Measurements from ENCODE around the gene TTC34. TPM values are rescaled to one million over a fixed set of nuclear protein-coding genes. Genes with fewer than 3 reads are reported as not detected.
A peak's percentile ranks its signal among the peaks of the same experiment; 100 is the strongest.
"Not testable (repeated sequence)": the region's sequence is repeated elsewhere in the genome, so short reads cannot be mapped to it uniquely, and the experiment has no call there.

Gene TTC34
- total RNA-seq, 1 experiment from 2014 or later: 0.03 TPM

DNA sequence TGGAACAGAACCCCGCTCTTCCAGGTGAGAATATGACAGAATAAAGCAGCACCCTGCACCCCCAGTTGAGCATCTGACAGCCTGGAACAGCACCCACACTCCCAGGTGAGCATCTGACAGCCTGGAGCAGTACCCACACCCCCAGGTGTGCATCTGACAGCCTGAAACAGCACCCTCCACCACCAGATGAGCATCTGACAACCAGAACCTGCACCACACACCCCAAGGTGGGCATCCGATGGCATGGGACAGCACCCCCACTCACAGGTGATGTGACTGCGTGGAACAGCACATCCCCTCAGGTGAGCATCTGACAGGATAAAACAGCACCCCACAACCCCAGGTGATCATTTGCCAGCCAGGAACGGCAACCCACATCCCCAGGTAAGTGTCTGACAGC is 26.2 kb downstream of the TTC34 start:
- H3K4me1 ChIP-seq (replicated peaks); H3K36me3 ChIP-seq; H3K4me3 ChIP-seq; H3K27ac ChIP-seq; DNase-seq (ENCODE audit: low read depth in 1 of 2, low spot score in 2 of 2); H3K9me3 ChIP-seq (replicated peaks); H3K27me3 ChIP-seq (replicated peaks): not testable (repeated sequence)

DNA sequence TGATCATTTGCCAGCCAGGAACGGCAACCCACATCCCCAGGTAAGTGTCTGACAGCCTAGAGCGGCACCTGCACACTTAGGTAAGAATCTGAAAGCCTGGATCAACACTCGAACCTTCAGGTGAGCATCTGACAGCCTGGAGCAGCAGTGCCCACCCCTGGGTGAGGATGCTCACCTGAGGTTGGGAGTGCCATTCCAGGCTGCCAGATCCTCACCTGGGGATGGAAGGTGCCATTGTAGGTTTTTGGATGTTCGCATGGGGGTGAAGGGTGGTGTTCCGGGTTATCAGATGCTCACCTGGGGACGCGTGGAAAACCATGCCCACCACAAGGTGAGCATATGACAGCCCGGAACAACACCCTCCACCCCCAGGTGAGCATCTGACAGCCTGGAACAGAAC is 33.4 kb downstream of the TTC34 start:
- H3K4me3 ChIP-seq; H3K36me3 ChIP-seq; DNase-seq (ENCODE audit: low read depth in 1 of 2, low spot score in 2 of 2); H3K27me3 ChIP-seq (replicated peaks); H3K27ac ChIP-seq; H3K9me3 ChIP-seq (replicated peaks); H3K4me1 ChIP-seq (replicated peaks): not testable (repeated sequence)

GRCh38 chr1:2759433-2759832 is 42.1 kb downstream of the TTC34 start:
- not testable (repeated sequence) for H3K4me3 ChIP-seq; H3K9me3 ChIP-seq (replicated peaks); H3K36me3 ChIP-seq; H3K27ac ChIP-seq; H3K4me1 ChIP-seq (replicated peaks); H3K27me3 ChIP-seq (replicated peaks)
- peak in 1 of 2 experiments; percentile 63 for DNase-seq (ENCODE audit: low read depth in 1 of 2, low spot score in 2 of 2)

GRCh38 chr1:2757519-2757918 is 44.0 kb downstream of the TTC34 start:
- H3K4me3 ChIP-seq; H3K9me3 ChIP-seq (replicated peaks); H3K27ac ChIP-seq; DNase-seq (ENCODE audit: low read depth in 1 of 2, low spot score in 2 of 2); H3K27me3 ChIP-seq (replicated peaks); H3K4me1 ChIP-seq (replicated peaks); H3K36me3 ChIP-seq: not testable (repeated sequence)

GRCh38 chr1:2755426-2755825 is 46.1 kb downstream of the TTC34 start:
- H3K4me1 ChIP-seq (replicated peaks); DNase-seq (ENCODE audit: low read depth in 1 of 2, low spot score in 2 of 2); H3K27ac ChIP-seq; H3K9me3 ChIP-seq (replicated peaks); H3K36me3 ChIP-seq; H3K27me3 ChIP-seq (replicated peaks); H3K4me3 ChIP-seq: not testable (repeated sequence)

- not testable (repeated sequence) for H3K4me1 ChIP-seq (replicated peaks); H3K27me3 ChIP-seq (replicated peaks); H3K9me3 ChIP-seq (replicated peaks); H3K4me3 ChIP-seq; H3K36me3 ChIP-seq; H3K27ac ChIP-seq
- DNase-seq (ENCODE audit: low read depth in 1 of 2, low spot score in 2 of 2): peak in 1 of 2 experiments; percentile 54
Observed at GRCh38 chr1:2754597-2754996, 46.9 kb downstream of the TTC34 start.

DNA sequence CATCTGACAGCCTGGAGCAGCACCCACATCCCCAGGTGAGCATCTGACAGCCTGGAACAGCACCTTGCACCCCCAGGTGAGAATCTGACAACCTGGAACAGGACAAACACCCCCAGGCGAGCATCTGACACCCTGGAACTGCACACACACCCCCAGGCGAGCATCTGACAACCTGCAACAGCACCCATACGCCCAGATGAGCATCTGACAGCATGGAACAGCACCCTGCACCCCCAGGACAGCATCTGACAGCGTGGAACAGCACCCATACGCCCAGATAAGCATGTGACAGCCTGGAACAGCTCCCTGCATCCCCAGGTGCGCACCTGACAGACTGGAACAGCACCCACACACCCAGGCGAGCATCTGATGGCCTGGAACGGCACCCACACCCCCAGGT is 49.0 kb downstream of the TTC34 start:
- H3K9me3 ChIP-seq (replicated peaks); H3K4me3 ChIP-seq; DNase-seq (ENCODE audit: low read depth in 1 of 2, low spot score in 2 of 2); H3K27ac ChIP-seq; H3K4me1 ChIP-seq (replicated peaks); H3K36me3 ChIP-seq; H3K27me3 ChIP-seq (replicated peaks): not testable (repeated sequence)

DNA sequence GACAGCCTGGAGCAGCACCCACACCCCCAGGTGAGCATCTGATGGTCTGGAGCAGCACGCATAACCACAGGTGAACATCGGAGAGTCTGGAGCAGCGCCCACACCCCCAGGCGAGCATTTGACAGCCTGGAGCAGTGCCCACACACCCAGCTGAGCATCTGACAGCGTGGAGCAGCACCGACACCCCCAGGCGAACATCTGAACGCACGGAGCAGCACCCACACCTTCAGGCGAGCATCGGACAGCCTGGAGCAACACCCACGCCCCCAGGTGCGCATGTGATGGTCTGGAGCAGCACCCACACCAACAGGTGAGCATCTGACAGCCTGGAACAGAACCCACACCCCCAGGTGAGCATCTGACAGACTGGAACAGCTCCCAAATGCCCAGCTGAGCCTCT is 49.6 kb downstream of the TTC34 start:
- not testable (repeated sequence) for H3K36me3 ChIP-seq; DNase-seq (ENCODE audit: low read depth in 1 of 2, low spot score in 2 of 2); H3K4me3 ChIP-seq; H3K27me3 ChIP-seq (replicated peaks); H3K9me3 ChIP-seq (replicated peaks); H3K4me1 ChIP-seq (replicated peaks); H3K27ac ChIP-seq

DNA sequence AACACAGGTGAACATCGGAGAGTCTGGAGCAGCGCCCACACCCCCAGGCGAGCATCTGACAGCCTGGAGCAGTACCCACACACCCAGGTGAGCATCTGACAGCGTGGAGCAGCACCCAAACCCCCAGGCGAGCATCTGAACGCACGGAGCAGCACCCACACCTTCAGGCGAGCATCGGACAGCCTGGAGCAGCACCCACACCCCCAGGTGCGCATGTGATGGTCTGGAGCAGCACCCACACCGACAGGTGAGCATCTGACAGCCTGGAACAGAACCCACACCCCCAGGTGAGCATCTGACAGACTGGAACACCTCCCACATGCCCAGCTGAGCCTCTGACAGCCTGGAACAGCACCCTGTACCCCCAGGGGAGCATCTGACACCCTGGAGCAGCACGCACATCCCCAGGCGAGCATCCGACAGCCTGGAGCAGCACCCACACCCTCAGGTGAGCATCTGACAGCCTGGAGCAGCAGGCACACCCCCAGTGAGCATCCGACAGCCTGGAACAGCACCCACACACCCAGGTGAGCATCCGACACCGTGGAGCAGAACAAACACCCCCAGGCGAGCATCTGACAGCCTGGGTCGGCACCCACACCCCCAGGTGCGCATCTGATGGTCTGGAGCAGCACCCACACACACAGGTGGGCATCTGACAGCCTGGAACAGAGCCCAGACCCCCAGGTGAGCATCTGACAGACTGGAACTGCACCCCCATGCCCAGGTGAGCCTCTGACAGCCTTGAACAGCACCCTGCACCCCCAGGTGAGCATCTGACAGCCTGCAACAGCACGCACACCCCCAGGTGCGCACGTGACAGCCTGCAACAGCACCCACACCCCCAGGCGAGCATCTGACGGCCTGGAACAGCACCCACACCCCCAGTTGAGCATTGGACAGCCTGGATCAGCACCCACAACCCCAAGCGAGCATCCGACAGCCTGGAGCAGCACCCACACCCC is 50.4 kb downstream of the TTC34 start:
- H3K27ac ChIP-seq; H3K36me3 ChIP-seq; H3K4me1 ChIP-seq (replicated peaks); H3K4me3 ChIP-seq; H3K9me3 ChIP-seq (replicated peaks); H3K27me3 ChIP-seq (replicated peaks); DNase-seq (ENCODE audit: low read depth in 1 of 2, low spot score in 2 of 2): not testable (repeated sequence)

DNA sequence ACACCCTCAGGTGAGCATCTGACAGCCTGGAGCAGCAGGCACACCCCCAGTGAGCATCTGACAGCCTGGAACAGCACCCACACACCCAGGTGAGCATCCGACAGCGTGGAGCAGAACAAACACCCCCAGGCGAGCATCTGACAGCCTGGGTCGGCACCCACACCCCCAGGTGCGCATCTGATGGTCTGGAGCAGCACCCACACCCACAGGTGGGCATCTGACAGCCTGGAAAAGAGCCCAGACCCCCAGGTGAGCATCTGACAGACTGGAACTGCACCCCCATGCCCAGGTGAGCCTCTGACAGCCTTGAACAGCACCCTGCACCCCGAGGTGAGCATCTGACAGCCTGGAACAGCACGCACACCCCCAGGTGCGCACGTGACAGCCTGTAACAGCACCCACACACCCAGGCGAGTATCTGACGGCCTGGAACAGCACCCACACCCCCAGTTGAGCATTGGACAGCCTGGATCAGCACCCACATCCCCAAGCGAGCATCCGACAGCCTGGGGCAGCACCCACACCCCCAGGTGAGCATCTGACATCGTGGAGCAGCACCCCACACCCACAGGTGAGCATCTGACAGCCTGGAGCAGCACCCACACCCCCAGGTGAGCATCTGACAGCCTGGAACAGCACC is 51.3 kb downstream of the TTC34 start:
- not testable (repeated sequence) for DNase-seq (ENCODE audit: low read depth in 1 of 2, low spot score in 2 of 2); H3K4me1 ChIP-seq (replicated peaks); H3K27me3 ChIP-seq (replicated peaks); H3K4me3 ChIP-seq; H3K27ac ChIP-seq; H3K36me3 ChIP-seq; H3K9me3 ChIP-seq (replicated peaks)

GRCh38 chr1:2748626-2749025 is 52.9 kb downstream of the TTC34 start:
- H3K27ac ChIP-seq; H3K9me3 ChIP-seq (replicated peaks); DNase-seq (ENCODE audit: low read depth in 1 of 2, low spot score in 2 of 2); H3K4me1 ChIP-seq (replicated peaks); H3K27me3 ChIP-seq (replicated peaks); H3K36me3 ChIP-seq; H3K4me3 ChIP-seq: not testable (repeated sequence)

- not testable (repeated sequence) for H3K9me3 ChIP-seq (replicated peaks); H3K36me3 ChIP-seq; H3K27me3 ChIP-seq (replicated peaks); H3K27ac ChIP-seq; H3K4me1 ChIP-seq (replicated peaks); H3K4me3 ChIP-seq
- DNase-seq (ENCODE audit: low read depth in 1 of 2, low spot score in 2 of 2): peak in 1 of 2 experiments; percentile 12
Observed at GRCh38 chr1:2694796-2695195, 106.7 kb downstream of the TTC34 start.

GRCh38 chr1:2690180-2690579 is 111.3 kb downstream of the TTC34 start:
- H3K27ac ChIP-seq; H3K36me3 ChIP-seq; H3K4me3 ChIP-seq; H3K27me3 ChIP-seq (replicated peaks); H3K9me3 ChIP-seq (replicated peaks); H3K4me1 ChIP-seq (replicated peaks): not testable (repeated sequence)
- peak in 1 of 2 experiments; percentile 8 for DNase-seq (ENCODE audit: low read depth in 1 of 2, low spot score in 2 of 2)

DNA sequence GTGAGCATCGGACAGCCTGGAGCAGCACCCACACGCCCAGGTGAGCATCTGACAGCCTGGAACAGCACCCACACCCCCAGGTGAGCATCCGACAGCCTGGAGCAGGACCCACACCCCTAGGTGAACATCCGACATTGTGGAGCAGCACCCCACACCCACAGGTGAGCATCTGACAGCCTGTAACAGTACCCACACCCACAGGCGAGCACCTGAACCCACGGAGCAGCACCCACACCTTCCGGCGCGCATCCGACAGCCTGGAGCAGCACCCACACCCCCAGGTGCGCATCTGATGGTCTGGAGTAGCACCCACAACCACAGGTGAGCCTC is 113.2 kb downstream of the TTC34 start:
- H3K4me1 ChIP-seq (replicated peaks); H3K9me3 ChIP-seq (replicated peaks); H3K36me3 ChIP-seq; H3K27me3 ChIP-seq (replicated peaks); H3K4me3 ChIP-seq; DNase-seq (ENCODE audit: low read depth in 1 of 2, low spot score in 2 of 2); H3K27ac ChIP-seq: not testable (repeated sequence)

Measured in SJSA1 (cell line).